ENCODE data around the gene CPTP. TPM values are rescaled to one million over a fixed set of nuclear protein-coding genes. Genes with fewer than 3 reads are reported as not detected.

The CPTP gene
- total and polyA plus RNA-seq, 2 of the 13 experiments (the other 11 are each of a cell fraction or from before 2014, with no cell fraction given): 5.5 to 9.3 TPM

GRCh38 chr1:1334835-1335234 lies 10.2 kb downstream of the CPTP start (continued):
- peak; percentile 69; the same call in 1 of the 2 replicates for TF ChIP-seq ZNF431 (CRISPR knock-in tag; IDR thresholded peaks at IDR 0.05; ENCODE audit: borderline replicate concordance, low read depth)
- TF ChIP-seq PHF5A (CRISPR knock-in tag; IDR thresholded peaks at IDR 0.05; ENCODE audit: low read depth, unreplicated experiment): no peak
- peak; percentile 84; the same call in 1 of the 2 replicates for TF ChIP-seq SRY (CRISPR knock-in tag; IDR thresholded peaks at IDR 0.05)
- TF ChIP-seq ZNF232 (CRISPR knock-in tag; IDR thresholded peaks at IDR 0.05; ENCODE audit: borderline replicate concordance): peak; percentile 95
- 0 out of 2 replicates have a peak, but pooled peaks have one; percentile 42 for TF ChIP-seq ZNF816 (CRISPR knock-in tag; IDR thresholded peaks at IDR 0.05; ENCODE audit: borderline replicate concordance)
- peak; percentile 57; the same call in 1 of the 2 replicates for TF ChIP-seq FOXO1 (CRISPR knock-in tag; IDR thresholded peaks at IDR 0.05)
- TF ChIP-seq ZNF720 (CRISPR knock-in tag; IDR thresholded peaks at IDR 0.05): no peak; the same call in 1 of the 2 replicates
- TF ChIP-seq HOXA7 (CRISPR knock-in tag; IDR thresholded peaks at IDR 0.05): no peak
- no peak for TF ChIP-seq ATF4 (CRISPR knock-in tag; IDR thresholded peaks at IDR 0.05)
- TF ChIP-seq ZMYM2 (CRISPR knock-in tag; IDR thresholded peaks at IDR 0.05): no peak
- TF ChIP-seq KLF15 (CRISPR knock-in tag; IDR thresholded peaks at IDR 0.05; ENCODE audit: borderline replicate concordance): 0 out of 2 replicates have a peak, but pooled peaks have one; percentile 34
- TF ChIP-seq ZNF75D (CRISPR knock-in tag; IDR thresholded peaks at IDR 0.05; ENCODE audit: borderline replicate concordance): peak; percentile 52; the same call in 1 of the 2 replicates
- TF ChIP-seq ZNF616 (CRISPR knock-in tag; IDR thresholded peaks at IDR 0.05; ENCODE audit: low read depth): 0 out of 2 replicates have a peak, but pooled peaks have one; percentile 52
- no peak for TF ChIP-seq ZBTB38 (CRISPR knock-in tag; IDR thresholded peaks at IDR 0.05)
- 0 out of 2 replicates have a peak, but pooled peaks have one; percentile 18 for TF ChIP-seq ZNF7 (CRISPR knock-in tag; IDR thresholded peaks at IDR 0.05)
- no peak for TF ChIP-seq DNMT1 (CRISPR knock-in tag; IDR thresholded peaks at IDR 0.05)
- TF ChIP-seq MAZ (IDR thresholded peaks at IDR 0.05; ENCODE audit: borderline replicate concordance, low read depth, low read length): no peak
- peak; percentile 52; the same call in 1 of the 2 replicates for TF ChIP-seq MAZ (CRISPR knock-in tag; IDR thresholded peaks at IDR 0.05; ENCODE audit: low read depth)
- TF ChIP-seq HDAC2 (CRISPR knock-in tag; IDR thresholded peaks at IDR 0.05): 0 out of 2 replicates have a peak, but pooled peaks have one; percentile 40
- no peak for TF ChIP-seq ZNF609 (CRISPR knock-in tag; IDR thresholded peaks at IDR 0.05; ENCODE audit: borderline replicate concordance)
- TF ChIP-seq THAP9 (CRISPR knock-in tag; IDR thresholded peaks at IDR 0.05; ENCODE audit: borderline replicate concordance): peak; percentile 67; the same call in 1 of the 2 replicates
